ENCODE results near the gene TSPOAP1.

Gene TSPOAP1

GRCh38 chr17:58363457-58364185 lies 35.0 kb upstream of the TSPOAP1 start:
- DNase-seq (ENCODE audit: low read depth) = no peak

GRCh38 chr17:58362368-58363014 lies 33.9 kb upstream of the TSPOAP1 start:
- DNase-seq (ENCODE audit: low read depth) = no peak

- DNase-seq (ENCODE audit: low read depth) = no peak
Observed at GRCh38 chr17:58360296-58361063, 31.9 kb upstream of the TSPOAP1 start.

GRCh38 chr17:58358408-58359172 lies 30.0 kb upstream of the TSPOAP1 start:
- no peak for DNase-seq (ENCODE audit: low read depth)

- no peak for DNase-seq (ENCODE audit: low read depth)
Observed at GRCh38 chr17:58357312-58358297, 29.0 kb upstream of the TSPOAP1 start.

- no peak for DNase-seq (ENCODE audit: low read depth)
Observed at GRCh38 chr17:58356231-58356630, 27.6 kb upstream of the TSPOAP1 start.

- DNase-seq (ENCODE audit: low read depth) = no peak
Observed at GRCh38 chr17:58354541-58355216, 26.1 kb upstream of the TSPOAP1 start.

- DNase-seq (ENCODE audit: low read depth) = no peak
Observed at GRCh38 chr17:58353389-58353825, 24.8 kb upstream of the TSPOAP1 start.

- no peak for DNase-seq (ENCODE audit: low read depth)
Observed at GRCh38 chr17:58352596-58353388, 24.2 kb upstream of the TSPOAP1 start.

GRCh38 chr17:58351831-58352595 lies 23.4 kb upstream of the TSPOAP1 start, which contains the start of gene SUPT4H1:
TSS of gene SUPT4H1 (minus strand) at chr17:58352201. CDS start at chr17:58352135, 66 bp downstream.
- DNase-seq (ENCODE audit: low read depth) = peak; percentile 75

- no peak for DNase-seq (ENCODE audit: low read depth)
Observed at GRCh38 chr17:58351182-58351581, 22.6 kb upstream of the TSPOAP1 start.

GRCh38 chr17:58348038-58348437 lies 19.4 kb upstream of the TSPOAP1 start:
- DNase-seq (ENCODE audit: low read depth) = no peak

GRCh38 chr17:58345500-58345899 lies 16.9 kb upstream of the TSPOAP1 start:
- no peak for DNase-seq (ENCODE audit: low read depth)

GRCh38 chr17:58344791-58345157 lies 16.2 kb upstream of the TSPOAP1 start:
- DNase-seq (ENCODE audit: low read depth) = no peak

GRCh38 chr17:58344047-58344790 lies 15.6 kb upstream of the TSPOAP1 start:
- no peak for DNase-seq (ENCODE audit: low read depth)

- DNase-seq (ENCODE audit: low read depth) = no peak
Observed at GRCh38 chr17:58343131-58343530, 14.5 kb upstream of the TSPOAP1 start.

- DNase-seq (ENCODE audit: low read depth) = no peak
Observed at GRCh38 chr17:58341861-58342475, 13.4 kb upstream of the TSPOAP1 start.

All from GM04504 (cell line).